ENCODE data around the gene GRHL3. TPM values are rescaled to one million over a fixed set of nuclear protein-coding genes. Genes with fewer than 3 reads are reported as not detected.

Gene GRHL3
- total RNA-seq, 1 donor = not detected

GRCh38 chr1:24308365-24309015 lies 10.7 kb upstream of the GRHL3 start:
- no peak overlapping the region for H3K4me3 ChIP-seq (ENCODE audit: low read depth, low read length)
- DNase-seq (ENCODE audit: low read depth) = peak; percentile 46
- TF ChIP-seq CTCF (IDR thresholded peaks at IDR 0.05; ENCODE audit: insufficient read depth, low read depth, low read length) = peak; percentile 56

GRCh38 chr1:24309762-24310485 lies 9.2 kb upstream of the GRHL3 start:
- DNase-seq (ENCODE audit: low read depth) = no peak
- no peak for TF ChIP-seq CTCF (IDR thresholded peaks at IDR 0.05; ENCODE audit: insufficient read depth, low read depth, low read length)
- no peak overlapping the region for H3K4me3 ChIP-seq (ENCODE audit: low read depth, low read length)

- TF ChIP-seq CTCF (IDR thresholded peaks at IDR 0.05; ENCODE audit: insufficient read depth, low read depth, low read length) = no peak
- H3K4me3 ChIP-seq (ENCODE audit: low read depth, low read length) = no peak overlapping the region
- DNase-seq (ENCODE audit: low read depth) = no peak
Observed at GRCh38 chr1:24311234-24311633, 7.9 kb upstream of the GRHL3 start.

GRCh38 chr1:24311741-24312140 lies 7.4 kb upstream of the GRHL3 start:
- no peak for DNase-seq (ENCODE audit: low read depth)
- no peak for TF ChIP-seq CTCF (IDR thresholded peaks at IDR 0.05; ENCODE audit: insufficient read depth, low read depth, low read length)
- H3K4me3 ChIP-seq (ENCODE audit: low read depth, low read length) = no peak overlapping the region

GRCh38 chr1:24315391-24315790 lies 3.8 kb upstream of the GRHL3 start:
- no peak overlapping the region for H3K4me3 ChIP-seq (ENCODE audit: low read depth, low read length)
- no peak for TF ChIP-seq CTCF (IDR thresholded peaks at IDR 0.05; ENCODE audit: insufficient read depth, low read depth, low read length)
- no peak for DNase-seq (ENCODE audit: low read depth)

- no peak overlapping the region for H3K4me3 ChIP-seq (ENCODE audit: low read depth, low read length)
- no peak for DNase-seq (ENCODE audit: low read depth)
- no peak for TF ChIP-seq CTCF (IDR thresholded peaks at IDR 0.05; ENCODE audit: insufficient read depth, low read depth, low read length)
Observed at GRCh38 chr1:24316645-24317044, 2.5 kb upstream of the GRHL3 start.

Data from fibroblast of villous mesenchyme (primary cell).